ENCODE results near the gene BRD1. TPM values are rescaled to one million over a fixed set of nuclear protein-coding genes. Genes with fewer than 3 reads are reported as not detected.

The BRD1 gene
- total RNA-seq, 2 experiments from 2014 or later: 24.5 to 29.0 TPM

DNA sequence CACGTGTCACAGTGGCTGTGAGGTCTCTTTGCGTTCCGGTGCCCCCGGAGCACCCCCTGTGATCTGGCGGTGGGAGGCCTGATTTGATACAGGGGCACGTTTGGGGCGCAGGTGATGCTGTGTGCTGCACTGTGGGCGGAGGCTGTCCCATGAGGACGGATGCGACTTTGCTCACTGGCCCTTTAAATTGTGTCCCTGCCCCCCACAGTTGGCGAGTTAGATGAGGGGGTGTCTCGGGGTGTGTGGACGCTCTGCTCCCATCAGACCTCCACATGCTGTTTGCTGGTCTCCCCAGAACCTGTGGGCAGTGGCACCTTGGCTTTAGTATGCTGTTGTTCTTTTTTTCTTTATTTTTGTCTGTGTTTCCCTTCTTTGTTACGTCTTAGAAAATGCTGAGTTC is 31.2 kb upstream of the BRD1 start:
- H3K4me3 Mint-ChIP-seq: no peak overlapping the region
- H3K27me3 Mint-ChIP-seq: no peaks in the 10 kb centered on the region
- no peak for TF ChIP-seq CTCF (IDR thresholded peaks at IDR 0.05)

DNA sequence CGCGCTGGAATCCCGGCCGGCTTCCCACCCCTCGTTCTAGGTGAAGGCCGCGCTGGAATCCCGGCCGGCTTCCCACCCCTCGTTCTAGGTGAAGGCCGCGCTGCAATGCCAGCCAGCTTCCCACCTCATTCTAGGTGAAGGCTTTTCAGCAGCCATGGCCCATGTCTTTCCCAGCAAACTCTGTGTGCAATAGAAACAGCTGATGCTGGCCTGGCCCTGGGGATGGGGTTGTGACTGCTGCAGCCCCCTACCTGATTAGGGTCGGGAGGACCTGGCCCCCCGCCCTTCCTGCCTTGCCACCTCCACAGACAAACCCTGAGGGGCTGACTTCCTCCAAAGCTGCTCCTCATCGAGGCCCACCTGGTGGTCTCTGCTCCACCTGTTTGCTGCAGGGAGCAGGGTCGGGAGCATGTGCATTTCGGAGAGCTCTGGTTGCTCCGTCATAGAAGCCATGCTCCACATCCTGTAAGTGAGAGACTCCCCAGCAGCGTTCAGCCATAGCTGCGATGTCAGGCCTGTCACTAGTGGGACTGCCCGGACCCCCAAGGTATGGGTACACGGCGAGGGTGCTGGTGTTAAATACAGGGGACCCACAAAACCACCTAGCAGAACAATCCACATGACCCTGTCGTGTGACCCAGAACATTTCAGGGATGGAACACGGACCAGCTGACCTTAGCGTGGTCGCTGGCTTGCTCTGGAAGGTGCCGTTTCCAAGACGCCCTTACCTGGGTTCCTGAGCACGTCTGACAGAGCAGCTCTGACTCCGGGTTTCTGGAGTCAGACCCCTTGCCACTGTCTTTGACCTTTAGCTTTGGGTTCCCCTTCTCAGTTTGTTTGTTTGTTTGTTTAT is 29.3 kb upstream of the BRD1 start:
- DNase-seq: no peak
- Mint-ChIP-seq H3K27me3 (no peaks in the 10 kb centered on the region), H3K4me3 (no peak overlapping the region), H3K4me1 (ENCODE audit: low read depth) (peaks cover 42% of the 10 kb centered on the region), H3K27ac (no peak overlapping the region), H3K36me3 (ENCODE audit: low read depth) (peaks cover 7% of the 10 kb centered on the region), H3K9me3 (no peaks in the 10 kb centered on the region)
- ChIA-PET POLR2A (interaction anchor here (1.0 to 2.3 kb wide), 4 partner anchors 9 to 333 kb away, joined by 3 to 6 read pairs (median 5); no protein-coding TSS in a partner anchor), CTCF (interaction anchor here (0.8 to 1.5 kb wide), 2 partner anchors 17 to 96 kb away, joined by 3 read pairs; no protein-coding TSS in a partner anchor)
- no peak for TF ChIP-seq CTCF (IDR thresholded peaks at IDR 0.05)
- intact Hi-C loops (cut with micrococcal nuclease): no loop called here
- no peak for ATAC-seq

More for the DNA sequence above, 31.2 kb upstream of the BRD1 start:
- H3K36me3 Mint-ChIP-seq (ENCODE audit: low read depth): peaks cover 12% of the 10 kb centered on the region
- peaks cover 50% of the 10 kb centered on the region for H3K4me1 Mint-ChIP-seq (ENCODE audit: low read depth)
- POLR2A ChIA-PET: no interaction called here
- no peaks in the 10 kb centered on the region for H3K9me3 Mint-ChIP-seq
- ATAC-seq (no peak), DNase-seq (no peak)
- CTCF ChIA-PET: interaction anchor here (1.6 kb wide), 1 partner anchor 92 kb away, joined by 4 read pairs; no protein-coding TSS in a partner anchor
- intact Hi-C loops (cut with micrococcal nuclease): no loop called here
- H3K27ac Mint-ChIP-seq: peak overlapping the region; percentile 25

GRCh38 chr22:49856343-49856742 is 28.7 kb upstream of the BRD1 start:
- peaks cover 42% of the 10 kb centered on the region for H3K4me1 Mint-ChIP-seq (ENCODE audit: low read depth)
- peaks cover 4% of the 10 kb centered on the region for H3K27me3 Mint-ChIP-seq
- DNase-seq (no peak), ATAC-seq (no peak)
- H3K36me3 Mint-ChIP-seq (ENCODE audit: low read depth): peaks cover 7% of the 10 kb centered on the region
- TF ChIP-seq CTCF (IDR thresholded peaks at IDR 0.05): no peak
- ChIA-PET CTCF (interaction anchor here (1.4 to 1.5 kb wide), 2 partner anchors 16 to 61 kb away, joined by 3 read pairs; no protein-coding TSS in a partner anchor), POLR2A (interaction anchor here (0.7 to 2.3 kb wide), 4 partner anchors 9 to 334 kb away, joined by 3 to 6 read pairs (median 4); no protein-coding TSS in a partner anchor)
- no peaks in the 10 kb centered on the region for H3K9me3 Mint-ChIP-seq
- intact Hi-C loops (cut with micrococcal nuclease): no loop called here
- peak overlapping the region; percentile 90 for H3K4me3 Mint-ChIP-seq
- H3K27ac Mint-ChIP-seq: no peak overlapping the region

DNA sequence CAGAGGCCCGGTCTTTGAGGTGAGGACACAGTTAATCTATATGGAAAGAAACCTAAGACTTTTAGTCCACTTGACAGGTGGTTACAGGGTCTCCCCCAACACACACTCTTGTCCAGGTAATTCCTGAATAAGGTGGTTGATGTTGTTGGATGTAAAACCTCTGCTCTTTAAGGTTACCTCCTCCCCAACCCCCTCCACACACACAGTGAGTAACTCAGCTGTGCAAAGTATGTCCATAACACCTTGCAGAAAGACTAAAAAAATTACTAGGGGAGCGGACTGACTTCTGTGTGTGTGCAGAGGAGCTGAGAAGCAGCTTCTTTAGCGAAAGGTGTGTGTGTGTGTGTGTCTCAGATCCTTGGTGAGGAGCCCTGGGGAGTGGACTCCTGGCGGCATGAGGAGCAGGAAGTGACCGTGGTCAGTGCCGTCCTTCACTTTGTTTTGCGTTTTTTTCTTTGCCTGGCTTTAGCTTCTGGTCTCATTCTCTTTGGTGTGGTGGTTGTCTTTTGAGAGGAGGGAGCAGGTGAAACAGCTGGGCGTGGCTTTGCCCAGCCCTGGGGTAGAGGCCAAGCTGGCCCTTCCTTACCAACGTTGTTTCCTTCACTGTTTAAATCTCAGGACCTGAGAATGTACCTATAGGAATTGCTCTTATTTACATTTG is 27.7 kb upstream of the BRD1 start:
- intact Hi-C loops (cut with micrococcal nuclease): no loop called here
- Mint-ChIP-seq H3K27me3 (peaks cover 9% of the 10 kb centered on the region), H3K4me1 (ENCODE audit: low read depth) (peaks cover 40% of the 10 kb centered on the region), H3K4me3 (peak overlapping the region; percentile 90), H3K27ac (peak overlapping the region; percentile 63), H3K9me3 (no peaks in the 10 kb centered on the region), H3K36me3 (ENCODE audit: low read depth) (peaks cover 7% of the 10 kb centered on the region)
- DNase-seq: no peak
- CTCF ChIA-PET: interaction anchor here (0.8 to 2.2 kb wide), 5 partner anchors 12 to 62 kb away, joined by 3 to 4 read pairs (median 3); no protein-coding TSS in a partner anchor
- no peak for ATAC-seq
- POLR2A ChIA-PET: interaction anchor here (0.6 to 2.8 kb wide), 11 partner anchors 8 to 234 kb away, joined by 3 to 10 read pairs (median 5); partner anchors contain the start of genes ALG12, CRELD2 and MOV10L1
- TF ChIP-seq CTCF (IDR thresholded peaks at IDR 0.05): no peak

Data from activated CD8-positive, alpha-beta T cell treated with anti-CD3 and anti-CD28 coated beads for 36 hours (primary cell).